Eye (tissue), 1 donor: ENCODE measurements around the gene CACNA1B.

ENCODE experiments used
- DNase-seq: peaks from one replicate; pipeline ENCODE4 v3.0.0-alpha.2; 2015

Gene CACNA1B

DNA sequence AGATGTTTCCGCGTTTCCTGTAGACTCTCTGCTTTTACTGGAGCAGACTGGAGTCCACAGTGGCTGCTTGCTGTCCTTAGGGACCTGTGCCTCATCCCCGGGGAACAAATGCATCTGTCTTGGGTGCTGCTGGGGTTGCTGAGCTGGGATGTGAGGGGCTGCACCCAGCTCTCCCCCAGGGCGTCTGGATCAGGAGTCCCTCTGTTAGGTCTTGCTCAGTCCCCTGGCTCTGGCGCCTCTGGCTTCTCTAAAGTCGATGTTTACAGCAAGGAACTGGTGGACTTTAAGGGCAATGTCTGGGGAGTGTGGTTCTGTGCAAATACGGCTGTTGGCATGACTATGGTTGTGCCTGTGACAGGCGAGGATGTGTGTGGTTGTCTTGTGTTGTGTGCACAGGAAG lies 91.4 kb downstream of the CACNA1B start:
- DNase-seq: no peak

DNA sequence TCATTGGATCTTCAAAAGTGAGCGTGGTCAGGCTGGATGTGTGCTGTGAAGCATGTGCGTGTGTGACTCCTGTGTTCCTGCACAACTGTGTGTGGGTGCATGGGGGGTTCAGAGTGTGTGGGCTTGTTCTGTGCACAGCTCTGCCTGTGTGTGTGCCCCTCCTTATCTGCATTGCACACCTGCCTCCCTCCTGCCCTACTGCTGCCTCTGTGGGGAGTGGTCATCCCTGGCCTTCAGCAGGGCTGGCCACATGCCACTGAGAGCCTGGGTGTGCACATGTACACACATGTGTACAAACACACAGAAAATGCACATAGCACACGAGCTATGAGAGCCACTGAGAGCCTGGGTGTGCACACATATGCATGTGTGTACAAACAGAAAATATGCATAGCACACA lies 92.1 kb downstream of the CACNA1B start:
- DNase-seq: no peak

DNA sequence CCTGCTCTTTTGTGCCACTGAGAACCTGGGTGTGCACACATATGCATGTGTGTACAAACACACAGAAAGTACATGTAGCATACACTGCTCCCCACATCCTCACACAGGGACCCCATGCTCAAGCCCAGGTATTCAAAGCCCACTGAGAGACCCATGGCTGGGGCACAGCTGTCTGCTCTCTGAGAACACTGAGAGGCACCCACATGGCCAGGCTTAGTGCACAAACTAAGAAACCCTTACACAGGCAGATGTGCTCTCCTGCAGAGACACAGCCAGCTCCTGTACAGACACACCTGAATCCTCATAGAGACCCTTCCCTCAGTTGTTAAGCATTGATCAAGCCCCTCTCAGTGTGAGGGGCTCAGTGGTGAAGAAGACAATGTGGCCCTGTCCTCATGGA lies 92.5 kb downstream of the CACNA1B start:
- DNase-seq: no peak

DNA sequence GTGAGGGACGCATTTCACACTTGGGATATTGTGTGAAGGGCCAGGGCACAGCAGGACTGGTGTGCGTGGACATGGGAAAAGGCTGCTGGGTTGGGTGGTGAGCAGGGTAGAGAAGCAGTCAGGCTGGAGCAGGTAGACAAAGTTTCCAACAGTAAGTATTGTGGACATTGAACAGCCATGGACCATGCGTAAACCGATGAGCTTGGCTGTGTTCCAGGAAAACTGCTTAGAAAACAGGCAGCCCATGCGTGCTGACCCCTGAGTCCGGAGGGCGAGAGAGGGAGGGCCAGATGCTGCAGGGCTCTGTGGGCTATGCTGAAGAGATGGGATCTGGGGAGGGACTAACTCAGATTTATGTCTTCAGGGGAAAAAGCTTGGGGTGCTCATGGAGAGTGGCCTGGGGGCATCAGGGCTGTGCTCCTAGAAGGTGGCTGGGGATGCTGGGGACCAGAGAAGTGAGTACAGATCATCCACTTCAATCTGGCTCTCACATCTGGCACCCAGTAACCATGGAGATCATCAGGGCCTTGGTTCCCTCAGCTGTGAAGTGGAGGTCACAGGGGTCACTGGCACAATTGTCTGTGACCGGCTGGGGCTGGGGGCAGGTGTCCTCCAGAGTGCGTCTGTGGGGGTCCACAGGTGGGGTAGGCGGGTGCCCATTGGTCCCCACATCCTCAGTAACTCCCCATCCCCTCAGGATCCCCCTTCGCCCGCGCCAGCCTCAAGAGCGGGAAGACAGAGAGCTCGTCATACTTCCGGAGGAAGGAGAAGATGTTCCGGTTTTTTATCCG lies 93.3 kb downstream of the CACNA1B start:
- peak; percentile 52 for DNase-seq

DNA sequence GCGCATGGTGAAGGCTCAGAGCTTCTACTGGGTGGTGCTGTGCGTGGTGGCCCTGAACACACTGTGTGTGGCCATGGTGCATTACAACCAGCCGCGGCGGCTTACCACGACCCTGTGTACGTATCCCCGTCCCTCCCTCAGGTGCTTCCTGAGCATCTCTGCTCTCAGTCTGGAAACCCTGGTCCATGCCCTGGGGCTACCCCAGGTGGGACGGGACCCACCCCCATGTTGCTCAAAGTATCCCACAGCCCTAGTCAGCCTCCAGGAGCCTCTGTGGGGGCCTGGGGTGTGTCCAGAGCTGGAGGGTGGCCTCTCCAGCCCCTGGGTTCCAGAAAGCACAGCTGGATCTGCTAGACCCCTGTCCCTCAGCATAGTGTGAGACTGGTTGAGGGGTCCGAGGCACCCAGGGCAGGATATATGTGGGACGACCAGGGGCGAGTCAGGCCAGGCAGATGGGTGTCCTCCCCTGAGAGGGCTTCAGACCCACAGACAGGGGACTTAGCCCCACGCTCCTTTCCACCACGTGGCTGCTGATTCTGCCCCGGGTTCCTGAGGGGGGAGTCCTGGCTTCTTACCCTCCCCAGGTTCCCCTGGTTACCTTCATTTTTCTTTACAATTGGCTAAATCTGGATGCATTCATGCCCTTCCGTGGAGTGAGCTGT lies 94.0 kb downstream of the CACNA1B start:
- DNase-seq: no peak

DNA sequence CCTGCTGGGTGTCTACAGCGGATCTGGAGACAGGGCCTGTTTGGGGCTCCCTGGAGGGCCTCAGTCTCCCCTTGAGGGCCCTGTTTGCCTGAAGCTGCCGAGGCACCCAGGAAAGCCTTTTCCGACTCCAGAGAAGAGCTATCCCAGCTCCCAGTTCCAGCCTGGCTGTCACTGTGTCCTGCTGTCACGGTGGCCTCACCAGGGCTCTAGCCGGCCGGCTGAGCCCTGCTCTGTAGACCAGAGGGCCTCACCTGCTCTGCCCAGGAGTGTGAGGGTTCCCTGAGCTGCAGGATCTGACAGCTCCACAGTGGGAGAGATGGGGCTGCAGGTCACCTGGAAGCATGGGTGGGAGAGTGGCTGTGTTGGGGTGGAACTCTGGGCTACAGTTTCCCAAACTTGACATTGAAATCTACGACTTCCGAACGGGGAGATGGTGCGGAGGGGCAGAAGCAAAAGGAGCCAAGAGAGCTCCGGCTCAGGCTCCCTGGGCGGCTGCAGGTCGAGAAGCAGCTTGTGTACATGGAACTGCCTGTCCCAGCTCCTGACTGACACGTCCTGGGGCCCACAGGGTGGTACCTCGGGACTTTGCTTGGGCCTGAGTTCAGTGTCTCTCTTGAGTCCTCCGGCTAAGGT lies 94.9 kb downstream of the CACNA1B start:
- no peak for DNase-seq

DNA sequence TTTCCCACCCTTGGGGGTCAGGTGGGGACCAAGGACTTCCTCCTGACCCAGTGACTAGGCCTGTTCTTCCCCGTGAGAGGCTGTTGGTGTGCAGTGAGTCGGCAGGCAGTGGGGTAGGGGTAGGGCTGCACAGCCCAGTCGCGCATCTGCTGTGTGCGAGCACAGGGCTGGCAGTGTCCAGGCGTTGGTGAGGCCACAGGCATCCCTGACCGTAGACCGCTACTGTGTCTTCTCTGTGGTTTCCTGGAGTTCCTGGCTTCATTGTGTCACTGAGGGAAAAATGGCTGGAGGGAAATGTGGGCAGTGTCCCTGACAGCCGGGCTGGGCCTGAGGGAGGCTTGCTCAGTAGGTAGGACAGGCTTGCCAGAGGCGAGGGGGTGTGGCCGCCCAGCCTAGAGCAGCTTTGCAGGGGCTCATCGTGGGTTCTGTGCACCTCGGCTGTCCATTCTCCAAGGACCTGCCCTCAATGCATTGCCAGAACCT lies 95.4 kb downstream of the CACNA1B start:
- DNase-seq: no peak

DNA sequence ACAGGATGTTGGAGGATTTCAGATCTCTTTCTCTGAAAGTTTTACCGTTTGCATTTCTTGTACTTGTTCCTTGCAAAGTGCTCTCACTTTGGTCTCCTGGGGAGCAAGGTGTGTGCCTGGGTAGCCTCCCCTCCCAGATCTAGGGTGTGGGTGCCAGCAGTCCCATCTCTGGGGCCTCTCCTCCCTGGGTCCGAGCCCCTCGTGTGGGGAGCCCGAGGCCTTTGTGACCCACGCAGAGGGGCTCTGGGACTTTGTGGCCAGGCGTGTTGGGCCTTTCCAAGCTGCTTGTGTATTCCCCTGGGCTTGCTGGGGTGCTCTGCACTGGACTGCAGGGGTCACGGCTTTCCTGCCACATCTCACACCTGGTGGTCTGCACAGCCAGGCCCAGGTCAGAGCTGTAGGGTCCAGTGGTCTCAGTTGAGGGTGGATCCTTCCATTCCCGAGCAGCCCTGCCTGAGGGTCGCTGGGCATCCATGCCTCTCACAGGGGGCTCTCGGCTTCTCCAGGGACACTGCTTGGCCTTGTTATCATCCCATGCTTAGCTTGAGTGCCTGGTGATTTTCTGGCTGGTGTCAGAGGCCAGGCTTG lies 96.3 kb downstream of the CACNA1B start:
- no peak for DNase-seq

DNA sequence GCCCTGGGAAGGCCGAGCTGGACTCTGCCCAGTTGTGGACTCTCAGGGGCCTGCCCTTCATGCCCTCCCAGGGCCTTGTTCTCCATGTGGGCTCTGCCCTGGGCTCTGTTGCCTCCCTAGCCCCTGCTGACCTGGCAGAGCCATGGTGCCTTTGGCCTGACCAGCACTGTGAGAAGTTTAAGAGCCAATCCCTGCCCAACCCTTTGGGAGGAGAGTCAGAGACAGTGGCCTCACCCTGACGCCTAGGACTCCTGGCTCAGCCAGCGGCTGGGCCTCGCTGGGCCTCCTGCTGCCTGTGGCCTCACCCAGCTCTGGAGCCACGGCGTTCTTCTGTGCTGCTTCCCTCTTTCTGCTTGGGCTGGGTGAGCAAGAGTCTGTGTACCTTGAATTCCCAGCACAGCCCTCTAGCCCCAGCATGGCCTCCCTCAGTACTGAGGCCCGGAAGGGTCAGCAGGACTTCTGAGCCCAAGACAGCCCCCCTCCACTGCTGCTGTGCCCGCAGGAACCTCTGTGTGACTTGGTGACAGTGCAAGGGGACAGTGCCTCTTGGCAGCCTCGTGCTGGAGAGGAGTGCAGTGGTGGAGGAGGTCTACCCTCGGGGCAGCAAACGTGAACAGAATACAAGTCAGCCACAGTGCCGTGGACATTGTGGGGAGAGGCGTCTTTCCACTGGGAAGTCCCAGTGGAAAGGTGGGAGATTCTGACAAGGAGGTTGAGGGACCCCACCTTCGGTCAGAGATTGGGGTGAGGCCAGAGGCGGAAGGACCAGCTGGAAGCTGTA lies 97.4 kb downstream of the CACNA1B start:
- DNase-seq: no peak

DNA sequence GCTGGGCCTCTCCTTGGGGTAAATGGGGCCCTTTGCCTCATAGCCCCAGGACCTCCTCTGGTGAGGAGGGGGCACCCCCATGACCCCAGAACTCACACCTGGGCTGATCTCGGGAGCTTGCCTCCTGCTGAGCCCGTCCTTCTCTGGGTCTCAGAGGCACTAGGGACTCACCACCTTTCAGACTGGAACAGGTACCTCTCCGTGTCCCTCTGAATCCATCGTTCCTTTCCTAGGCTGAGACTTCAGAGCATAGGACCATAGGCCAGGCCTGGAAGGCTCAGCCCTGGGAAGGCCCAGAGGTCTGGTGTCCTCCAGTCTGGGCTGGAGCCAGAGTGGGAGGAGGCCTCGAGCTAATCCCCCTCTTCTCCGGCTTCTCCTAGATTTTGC lies 97.9 kb downstream of the CACNA1B start:
- no peak for DNase-seq

DNA sequence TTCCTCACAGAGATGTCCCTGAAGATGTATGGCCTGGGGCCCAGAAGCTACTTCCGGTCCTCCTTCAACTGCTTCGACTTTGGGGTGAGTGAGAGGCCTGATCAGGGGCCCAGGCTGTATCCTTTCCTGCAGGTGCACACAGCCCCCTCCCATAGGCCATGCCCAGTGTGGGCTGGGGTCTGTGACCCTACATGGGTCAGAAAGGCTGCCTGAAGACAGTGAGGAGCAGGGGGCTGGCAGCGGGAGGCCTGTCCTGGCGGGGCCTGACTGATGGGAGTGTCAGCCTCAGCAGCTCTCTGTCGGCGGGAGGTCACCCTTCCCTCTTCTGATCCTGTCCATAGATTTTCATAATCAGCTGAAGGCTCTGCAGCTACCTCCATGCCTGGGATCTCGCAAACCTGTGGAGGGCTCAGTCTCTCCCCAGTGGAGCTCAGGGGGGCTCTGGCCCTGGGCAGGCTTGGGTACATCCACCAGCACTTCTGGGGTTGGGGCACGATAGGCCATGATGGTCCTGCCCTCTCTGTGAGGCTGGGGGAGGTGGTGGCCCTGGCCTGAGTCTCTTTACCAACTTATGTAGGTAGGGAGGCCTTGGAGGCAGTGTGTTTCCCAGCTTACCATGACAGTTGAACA lies 98.5 kb downstream of the CACNA1B start:
- no peak for DNase-seq

DNA sequence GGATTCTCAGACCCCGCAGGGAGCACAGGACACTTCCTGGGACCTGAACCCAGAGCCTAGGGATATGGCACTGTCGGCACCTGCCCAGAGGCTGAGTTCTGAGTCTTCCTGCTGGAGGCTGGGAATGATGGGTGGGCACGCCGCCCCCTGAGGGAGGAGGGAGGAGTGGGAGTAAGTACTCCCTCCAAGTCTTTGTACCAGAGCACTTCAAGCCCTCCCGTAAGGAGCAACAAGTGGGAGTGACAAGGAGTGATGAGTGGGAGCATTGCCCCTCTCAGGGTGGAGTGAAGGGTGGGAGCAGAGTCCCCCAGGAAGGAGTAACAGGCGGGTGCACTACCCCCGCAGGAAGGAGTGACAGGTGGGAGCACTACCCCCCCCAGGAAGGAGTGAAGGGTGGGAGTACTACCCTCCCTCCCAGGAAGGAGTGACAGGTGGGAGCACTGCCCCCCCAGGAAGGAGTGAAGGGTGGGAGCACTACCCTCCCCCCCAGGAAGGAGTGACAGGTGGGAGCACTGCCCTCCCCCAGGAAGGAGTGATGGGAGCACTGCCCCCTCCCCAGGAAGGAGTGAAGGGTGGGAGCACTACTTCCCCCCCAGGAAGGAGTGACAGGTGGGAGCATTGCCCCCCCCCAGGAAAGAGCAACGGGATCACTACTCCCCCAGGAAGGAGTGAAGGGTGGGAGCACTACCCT lies 100.1 kb downstream of the CACNA1B start:
- no peak for DNase-seq

DNA sequence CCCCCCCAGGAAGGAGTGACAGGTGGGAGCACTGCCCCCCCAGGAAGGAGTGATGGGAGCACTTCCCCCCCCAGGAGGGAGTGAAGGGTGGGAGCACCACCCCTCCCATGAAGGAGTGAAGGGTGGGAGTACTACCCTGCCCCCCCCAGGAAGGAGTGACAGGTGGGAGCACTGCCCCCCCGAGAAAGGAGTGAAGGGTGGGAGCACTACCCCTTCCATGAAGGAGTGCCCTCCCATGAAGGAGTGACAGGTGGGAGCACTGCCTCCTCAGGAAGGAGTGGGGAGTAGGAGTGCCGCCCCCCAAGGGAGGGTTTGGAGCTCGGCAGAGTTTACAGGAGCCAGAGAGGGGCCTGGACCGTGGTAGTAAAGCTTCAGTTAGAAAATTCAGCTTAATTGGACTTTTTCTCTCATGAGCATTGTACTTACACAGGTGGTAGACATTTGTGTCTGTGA lies 100.7 kb downstream of the CACNA1B start:
- DNase-seq: no peak

DNA sequence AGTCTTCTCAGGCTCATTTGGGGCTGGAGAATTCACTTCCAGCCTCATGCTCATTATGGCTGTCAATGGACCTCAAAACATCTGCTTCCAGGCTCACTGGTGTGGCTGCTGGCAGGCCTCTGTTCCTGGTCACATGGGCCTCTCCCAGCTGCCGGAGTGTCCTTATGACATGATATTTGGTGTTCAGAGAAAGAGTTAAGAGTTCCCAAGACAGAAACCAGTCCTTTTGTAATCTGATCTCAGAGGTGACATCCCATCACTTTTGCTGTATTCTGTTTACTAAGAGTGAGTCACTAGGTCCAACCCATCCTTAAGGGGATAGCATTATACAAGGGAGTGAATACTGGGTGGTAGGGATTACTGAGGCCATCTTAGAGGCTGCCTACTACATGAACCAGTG lies 104.6 kb downstream of the CACNA1B start:
- DNase-seq: peak; percentile 8

DNA sequence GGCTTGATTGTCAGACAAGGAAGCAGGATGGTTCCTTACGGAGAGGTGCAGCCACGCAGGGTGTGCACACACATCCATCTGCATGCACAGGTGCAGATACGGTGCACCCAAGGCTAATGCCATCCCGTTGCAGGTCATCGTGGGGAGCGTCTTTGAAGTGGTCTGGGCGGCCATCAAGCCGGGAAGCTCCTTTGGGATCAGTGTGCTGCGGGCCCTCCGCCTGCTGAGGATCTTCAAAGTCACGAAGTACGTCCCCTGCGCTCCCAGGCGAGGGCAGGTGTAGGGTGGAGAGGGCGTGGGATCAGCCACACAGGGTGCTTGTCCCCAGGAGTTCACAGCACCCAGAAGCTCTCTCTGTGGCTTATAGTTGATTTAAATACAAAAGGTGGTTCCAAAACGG lies 106.4 kb downstream of the CACNA1B start:
- no peak for DNase-seq

DNA sequence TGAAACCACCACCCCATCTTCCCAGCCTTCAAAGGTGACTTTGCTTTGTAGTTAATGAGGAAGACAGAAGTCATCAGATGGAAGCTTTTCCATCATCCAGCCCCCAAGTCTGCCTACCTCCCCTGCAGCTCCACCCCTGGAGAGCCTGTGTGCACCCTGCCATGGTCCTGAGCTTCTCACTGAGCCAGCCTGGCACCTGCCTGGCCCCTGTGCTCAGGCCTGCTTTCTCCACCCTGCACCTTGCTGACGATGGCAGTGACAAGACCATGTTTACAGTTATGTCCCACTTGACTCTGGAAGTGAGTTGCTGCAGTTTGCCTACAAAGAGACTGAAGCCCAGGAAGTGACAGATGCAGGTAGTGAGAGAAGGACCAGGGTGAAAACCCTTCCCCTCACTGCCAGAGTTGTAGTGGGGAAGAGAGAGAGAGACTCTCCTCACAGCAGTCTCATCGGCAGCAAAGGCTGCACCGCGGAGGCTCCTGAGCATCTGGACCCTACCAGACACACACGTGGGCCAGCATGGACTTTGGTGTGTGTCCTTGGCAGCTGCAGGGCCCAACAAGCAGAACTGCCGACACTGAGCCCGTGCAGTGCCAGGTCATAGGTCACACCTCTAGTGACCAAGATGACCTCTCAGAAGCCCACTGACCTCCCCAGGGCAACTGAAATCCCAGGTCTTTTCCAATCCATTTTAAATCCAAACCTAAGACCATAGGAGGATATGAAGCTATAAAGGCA lies 107.1 kb downstream of the CACNA1B start:
- no peak for DNase-seq

DNA sequence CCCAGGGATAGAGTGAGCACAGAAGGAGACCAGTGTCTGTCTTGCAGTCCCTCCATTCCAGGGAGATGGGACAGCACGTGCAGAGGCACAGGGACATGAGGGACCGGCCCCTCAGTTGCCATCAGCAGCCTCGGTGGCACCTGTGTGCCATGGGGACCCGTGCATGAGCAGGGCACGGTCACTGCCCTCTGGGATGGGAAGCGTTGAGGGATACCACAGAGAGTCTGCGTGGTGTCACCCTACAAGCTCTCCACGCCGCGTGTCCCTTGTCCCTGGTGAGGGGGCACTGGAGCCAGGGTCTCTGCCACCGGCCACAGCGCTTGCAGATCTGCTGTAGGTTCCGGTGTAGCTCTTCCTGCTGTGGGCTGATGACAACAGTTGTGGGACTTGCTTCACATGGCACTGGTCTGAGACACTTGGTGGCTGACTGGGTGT lies 108.1 kb downstream of the CACNA1B start:
- DNase-seq: no peak

DNA sequence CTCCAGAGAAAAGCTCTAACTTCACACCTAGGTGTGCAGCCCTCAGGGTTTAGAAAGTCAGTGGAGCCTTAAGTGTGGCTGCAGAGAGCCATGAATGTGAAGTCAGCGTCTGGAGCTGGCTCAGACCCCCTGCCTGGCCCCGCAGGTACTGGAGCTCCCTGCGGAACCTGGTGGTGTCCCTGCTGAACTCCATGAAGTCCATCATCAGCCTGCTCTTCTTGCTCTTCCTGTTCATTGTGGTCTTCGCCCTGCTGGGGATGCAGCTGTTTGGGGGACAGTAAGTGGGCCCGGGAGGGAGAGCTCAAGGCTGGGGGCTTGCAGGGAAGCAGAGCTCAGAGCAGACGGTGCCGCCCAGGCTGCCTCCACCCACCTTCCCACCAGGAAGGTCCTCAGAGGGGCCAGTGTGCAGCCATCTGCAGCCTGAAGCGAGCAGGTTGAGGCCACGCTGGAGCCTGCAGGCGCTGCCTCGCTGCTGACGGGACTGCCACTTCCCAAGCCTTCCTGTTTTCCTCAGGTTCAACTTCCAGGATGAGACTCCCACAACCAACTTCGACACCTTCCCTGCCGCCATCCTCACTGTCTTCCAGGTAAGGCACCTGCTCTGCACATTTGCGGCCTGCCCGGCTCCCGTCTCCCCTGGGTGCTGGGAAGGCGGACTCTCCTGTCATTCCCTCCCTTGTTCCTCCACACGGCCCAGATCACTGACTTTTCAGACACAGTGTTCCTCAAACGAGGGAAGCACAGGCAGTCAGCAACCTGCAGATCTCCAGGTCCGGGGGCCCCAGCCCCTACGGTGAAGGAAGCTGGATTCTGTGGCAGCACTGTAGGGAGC lies 108.9 kb downstream of the CACNA1B start:
- no peak for DNase-seq

DNA sequence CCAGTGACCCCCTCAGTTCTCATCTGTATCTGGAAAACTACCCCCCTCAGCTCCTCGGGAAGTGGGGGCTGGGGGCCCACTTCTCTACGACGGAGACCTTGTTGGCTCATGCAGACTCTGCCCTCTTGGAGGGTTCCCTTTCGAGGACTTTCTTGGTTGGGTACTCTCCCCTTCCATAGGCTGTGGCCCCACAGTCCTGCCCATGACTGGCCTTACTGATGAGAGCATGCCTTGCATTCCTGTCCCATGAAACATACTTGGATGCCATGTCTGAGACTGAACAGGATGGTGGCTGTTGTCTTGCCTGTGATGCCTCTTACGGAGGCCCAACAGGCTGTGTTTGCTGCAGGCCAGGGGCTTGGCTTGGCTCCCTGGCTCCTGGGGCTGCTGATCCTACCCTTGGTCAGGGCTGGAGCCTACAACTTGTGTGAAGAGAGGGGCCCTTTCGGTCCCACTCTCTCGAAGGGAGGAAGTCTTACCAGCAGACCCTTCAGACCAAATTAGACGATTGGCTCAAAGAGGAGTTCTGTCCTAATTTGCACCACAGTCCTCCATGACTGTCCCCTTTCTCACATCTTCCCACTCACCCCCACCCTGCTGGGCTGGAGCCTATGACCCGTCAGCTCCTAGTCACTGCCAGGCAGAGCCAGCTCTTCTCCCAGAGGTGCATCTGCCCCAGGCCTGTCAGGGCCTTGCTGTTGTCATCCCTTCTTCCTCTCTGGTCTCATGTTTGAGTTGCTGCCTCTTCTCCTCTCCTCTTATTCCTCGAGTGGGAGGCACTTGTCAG lies 109.9 kb downstream of the CACNA1B start:
- DNase-seq: no peak
